ENCODE results near the gene SUN1. TPM values are rescaled to one million over a fixed set of nuclear protein-coding genes. Genes with fewer than 3 reads are reported as not detected.

SUN1 gene
- total and polyA plus RNA-seq, 2 experiments from 2014 or later: 72.3 to 109 TPM

DNA sequence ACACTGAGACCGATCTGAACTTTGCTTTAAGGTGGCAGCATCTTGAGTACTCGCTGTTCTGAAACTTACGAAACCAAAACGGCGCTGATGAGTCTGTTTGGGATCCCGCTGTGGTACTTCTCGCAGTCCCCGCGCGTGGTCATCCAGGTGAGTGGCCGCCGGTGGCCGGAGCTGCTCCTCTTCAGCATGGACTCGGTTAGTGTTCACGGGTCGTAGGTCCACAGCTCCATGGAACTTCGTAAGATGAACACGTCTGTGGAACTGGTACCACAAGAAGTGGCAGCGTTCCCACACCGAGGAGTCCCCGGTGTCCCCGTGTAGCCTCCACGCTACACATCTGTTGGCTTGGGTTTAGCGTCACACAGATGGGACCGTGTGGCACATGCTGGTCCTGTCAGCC, 33.6 kb downstream of the SUN1 start:
- Histone ChIP-seq H3K4me1 (ENCODE audit: insufficient read depth) (peaks cover 13% of the 10 kb centered on the region), H3K27ac (no peak overlapping the region), H4K20me1 (ENCODE audit: insufficient read depth, poor library complexity, severe bottlenecking) (no peaks in the 10 kb centered on the region), H3K36me3 (replicated peaks; ENCODE audit: insufficient read depth, low read depth) (no peaks in the 10 kb centered on the region), H3K27me3 (no peaks in the 10 kb centered on the region), H3K9me2 (replicated peaks; ENCODE audit: insufficient read depth) (no peaks in the 10 kb centered on the region), H3K4me2 (no peak overlapping the region), H3K79me2 (no peaks in the 10 kb centered on the region), H3K4me3 (no peak overlapping the region), H2AFZ (no peak overlapping the region), H3K9me3 (ENCODE audit: low read depth) (no peaks in the 10 kb centered on the region)
- no peak for DNase-seq (ENCODE audit: low spot score)
- TF ChIP-seq EZH2phosphoT487 (IDR thresholded peaks at IDR 0.05; ENCODE audit: low read depth, severe bottlenecking, unreplicated experiment) (no peak), EZH2 (IDR thresholded peaks at IDR 0.05; ENCODE audit: borderline replicate concordance) (no peak)
- TF ChIP-seq, protein P1, sequence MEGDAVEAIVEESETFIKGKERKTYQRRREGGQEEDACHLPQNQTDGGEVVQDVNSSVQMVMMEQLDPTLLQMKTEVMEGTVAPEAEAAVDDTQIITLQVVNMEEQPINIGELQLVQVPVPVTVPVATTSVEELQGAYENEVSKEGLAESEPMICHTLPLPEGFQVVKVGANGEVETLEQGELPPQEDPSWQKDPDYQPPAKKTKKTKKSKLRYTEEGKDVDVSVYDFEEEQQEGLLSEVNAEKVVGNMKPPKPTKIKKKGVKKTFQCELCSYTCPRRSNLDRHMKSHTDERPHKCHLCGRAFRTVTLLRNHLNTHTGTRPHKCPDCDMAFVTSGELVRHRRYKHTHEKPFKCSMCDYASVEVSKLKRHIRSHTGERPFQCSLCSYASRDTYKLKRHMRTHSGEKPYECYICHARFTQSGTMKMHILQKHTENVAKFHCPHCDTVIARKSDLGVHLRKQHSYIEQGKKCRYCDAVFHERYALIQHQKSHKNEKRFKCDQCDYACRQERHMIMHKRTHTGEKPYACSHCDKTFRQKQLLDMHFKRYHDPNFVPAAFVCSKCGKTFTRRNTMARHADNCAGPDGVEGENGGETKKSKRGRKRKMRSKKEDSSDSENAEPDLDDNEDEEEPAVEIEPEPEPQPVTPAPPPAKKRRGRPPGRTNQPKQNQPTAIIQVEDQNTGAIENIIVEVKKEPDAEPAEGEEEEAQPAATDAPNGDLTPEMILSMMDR (IDR thresholded peaks at IDR 0.05; ENCODE audit: poor library complexity): no peak
- 99% methylated on average over 25 of the region's 25 CpGs for WGBS (ENCODE audit: low lambda C conversion rate, missing lambda C conversion rate)

DNA sequence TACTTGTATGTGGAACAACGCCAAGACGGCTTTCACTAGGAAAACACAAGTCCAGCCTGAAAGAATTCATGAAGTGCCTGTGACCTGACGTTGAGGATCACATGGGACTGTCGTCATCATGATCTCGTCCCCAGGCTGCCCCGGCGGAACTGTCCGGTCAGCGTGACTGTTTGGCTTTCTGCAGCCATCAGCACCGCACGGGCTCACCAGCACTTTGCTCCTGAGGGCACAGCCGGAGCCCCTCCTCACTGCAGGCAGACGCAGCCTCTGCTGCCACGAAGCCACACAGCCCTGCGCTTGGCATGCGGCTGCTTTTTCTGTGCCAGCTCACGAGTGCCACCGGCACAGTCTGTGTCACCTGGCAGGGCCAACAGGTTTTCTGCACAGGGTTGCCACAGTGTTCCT, 34.7 kb downstream of the SUN1 start:
- no peaks in the 10 kb centered on the region for H3K79me2 ChIP-seq
- H3K4me1 ChIP-seq (ENCODE audit: insufficient read depth): peaks cover 7% of the 10 kb centered on the region
- no peaks in the 10 kb centered on the region for H4K20me1 ChIP-seq (ENCODE audit: insufficient read depth, poor library complexity, severe bottlenecking)
- H3K4me3 ChIP-seq: no peak overlapping the region
- H3K9me3 ChIP-seq (ENCODE audit: low read depth): no peaks in the 10 kb centered on the region
- H3K27me3 ChIP-seq: no peaks in the 10 kb centered on the region
- DNase-seq (ENCODE audit: low spot score): no peak
- H3K9me2 ChIP-seq (replicated peaks; ENCODE audit: insufficient read depth): no peaks in the 10 kb centered on the region
- no peaks in the 10 kb centered on the region for H3K36me3 ChIP-seq (replicated peaks; ENCODE audit: insufficient read depth, low read depth)
- TF ChIP-seq EZH2phosphoT487 (IDR thresholded peaks at IDR 0.05; ENCODE audit: low read depth, severe bottlenecking, unreplicated experiment): no peak
- TF ChIP-seq, protein P1 (IDR thresholded peaks at IDR 0.05; ENCODE audit: poor library complexity): no peak
- TF ChIP-seq EZH2 (IDR thresholded peaks at IDR 0.05; ENCODE audit: borderline replicate concordance): no peak
- no peak overlapping the region for H3K27ac ChIP-seq
- H2AFZ ChIP-seq: no peak overlapping the region
- H3K4me2 ChIP-seq: no peak overlapping the region
- WGBS (ENCODE audit: low lambda C conversion rate, missing lambda C conversion rate): 94% methylated on average over 18 of the region's 18 CpGs

DNA sequence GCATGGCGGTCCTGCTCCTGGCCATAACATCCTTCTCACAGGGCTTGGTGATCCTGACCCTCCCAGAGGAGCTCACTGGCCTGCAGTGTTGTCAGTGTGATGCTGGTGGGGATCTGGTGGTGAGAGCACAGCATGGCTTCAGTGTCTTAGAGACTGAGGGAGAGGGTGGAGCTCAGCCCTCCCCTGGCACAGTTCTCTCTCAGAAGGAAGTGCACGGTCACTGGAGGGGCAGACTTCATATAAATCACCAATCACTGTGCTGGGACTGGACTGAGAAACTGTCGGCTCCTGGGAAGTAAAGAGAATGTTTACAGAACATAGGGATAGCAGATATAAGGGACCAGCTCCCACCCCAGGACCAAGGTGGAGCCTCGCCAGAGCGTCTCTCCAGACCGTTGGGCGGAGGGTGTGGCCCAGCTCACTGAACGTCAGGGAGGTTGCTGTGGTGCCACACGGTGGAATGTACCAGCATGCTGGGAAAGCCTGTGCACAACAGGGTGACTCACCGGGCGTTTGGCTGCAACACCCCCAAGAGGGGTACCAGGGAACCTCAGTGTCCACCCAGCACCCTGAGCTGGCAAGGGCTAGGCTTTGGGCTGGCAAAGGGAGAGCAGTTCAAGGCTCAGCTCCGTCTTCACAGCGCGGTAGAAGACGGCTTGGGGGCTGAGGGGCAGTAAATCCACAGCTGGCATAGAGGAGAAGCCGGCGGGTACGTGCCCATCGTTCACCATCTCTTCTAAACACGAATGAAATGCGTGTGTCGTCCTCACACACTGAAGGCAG, 35.3 kb downstream of the SUN1 start:
- no peak for DNase-seq (ENCODE audit: low spot score)
- Histone ChIP-seq H3K36me3 (replicated peaks; ENCODE audit: insufficient read depth, low read depth) (no peaks in the 10 kb centered on the region), H3K4me3 (no peak overlapping the region)

More for the DNA sequence above, 35.3 kb downstream of the SUN1 start:
- no peak overlapping the region for H3K27ac ChIP-seq
- TF ChIP-seq EZH2 (IDR thresholded peaks at IDR 0.05; ENCODE audit: borderline replicate concordance): no peak
- TF ChIP-seq EZH2phosphoT487 (IDR thresholded peaks at IDR 0.05; ENCODE audit: low read depth, severe bottlenecking, unreplicated experiment): no peak
- TF ChIP-seq, protein P1 (IDR thresholded peaks at IDR 0.05; ENCODE audit: poor library complexity): no peak
- H3K27me3 ChIP-seq: no peaks in the 10 kb centered on the region
- no peaks in the 10 kb centered on the region for H4K20me1 ChIP-seq (ENCODE audit: insufficient read depth, poor library complexity, severe bottlenecking)
- no peaks in the 10 kb centered on the region for H3K9me2 ChIP-seq (replicated peaks; ENCODE audit: insufficient read depth)
- no peak overlapping the region for H2AFZ ChIP-seq
- H3K4me2 ChIP-seq: no peak overlapping the region
- H3K4me1 ChIP-seq (ENCODE audit: insufficient read depth): peaks cover under 1% of the 10 kb centered on the region
- H3K9me3 ChIP-seq (ENCODE audit: low read depth): no peaks in the 10 kb centered on the region
- WGBS (ENCODE audit: low lambda C conversion rate, missing lambda C conversion rate): 93% methylated on average over 22 of the region's 22 CpGs
- no peaks in the 10 kb centered on the region for H3K79me2 ChIP-seq
